Smooth muscle cell of the brain vasculature (primary cell): ENCODE data around the gene PRG3.
"Not testable (repeated sequence)": the region's sequence is repeated elsewhere in the genome, so short reads cannot be mapped to it uniquely, and the experiment has no call there.

Experiments used
- DNase-seq: peaks from one replicate; pipeline ENCODE4 v3.0.0-alpha.2; 2012; ENCODE audit warnings: low read depth, low spot score

Gene PRG3

DNA sequence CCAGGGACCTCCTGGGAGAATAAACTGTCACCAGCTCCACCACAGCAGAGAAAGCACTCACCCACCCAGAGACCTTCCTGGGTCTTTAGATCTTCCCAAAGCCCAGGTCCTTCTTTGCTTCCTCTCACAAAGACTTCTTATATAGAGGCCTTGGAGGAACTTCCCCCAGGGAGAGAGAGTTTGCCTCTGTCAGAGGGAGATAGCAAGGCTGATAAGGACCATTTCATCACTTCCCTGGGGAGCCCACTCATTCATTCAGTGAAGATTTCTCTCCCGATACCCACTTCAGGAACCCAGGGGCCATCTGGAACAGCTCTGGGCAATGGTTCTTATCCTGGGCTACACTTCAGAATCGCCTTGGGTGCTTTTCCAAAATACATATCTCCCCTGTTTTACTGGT, 9.6 kb upstream of the PRG3 start, which contains the start of gene PRG2:
TSS of gene PRG2 (minus strand) at position 116 of the 400 bp plus-strand sequence. CDS start 706 bp downstream, outside the sequence.
- DNase-seq, result no peak

GRCh38 chr11:57387289-57388030, 6.5 kb upstream of the PRG3 start:
- peak; percentile 26 for DNase-seq

DNA sequence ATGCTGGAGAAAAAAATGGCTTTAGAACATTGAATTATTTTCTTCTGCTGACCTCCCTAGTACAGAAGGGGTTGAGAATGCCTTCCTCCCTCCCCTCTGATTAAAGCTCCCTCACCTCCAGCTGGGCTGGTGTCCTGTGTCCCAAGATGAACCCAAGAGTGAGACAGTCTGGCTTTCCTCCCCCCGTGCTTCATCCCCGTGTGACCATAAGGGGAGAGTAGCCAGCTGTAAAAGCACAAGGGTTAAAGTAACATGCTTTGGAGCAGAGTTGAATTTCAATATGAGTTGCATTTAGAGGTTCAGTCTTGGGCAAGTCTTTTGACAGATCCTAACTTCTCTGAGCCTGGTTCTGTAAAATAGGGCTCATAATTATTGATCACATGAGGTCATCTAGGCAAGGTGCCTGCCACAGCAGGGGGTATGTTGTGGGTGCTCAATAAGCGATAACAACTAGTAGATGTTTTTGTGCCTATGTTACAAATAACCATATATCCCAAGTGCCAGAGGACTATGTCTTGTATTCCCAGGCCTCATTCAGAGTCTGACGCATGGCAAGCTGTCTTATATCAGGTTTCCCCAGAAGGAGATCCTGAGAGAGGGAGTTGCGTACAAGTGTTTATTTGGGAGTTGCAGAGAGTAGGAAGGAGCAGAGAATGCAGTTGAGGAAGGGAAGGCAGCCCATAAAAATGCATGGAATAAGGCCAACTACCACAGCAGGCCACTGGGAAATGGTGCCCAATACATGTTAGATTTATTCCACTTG, 5.4 kb upstream of the PRG3 start:
- DNase-seq, result peak; percentile 18

DNA sequence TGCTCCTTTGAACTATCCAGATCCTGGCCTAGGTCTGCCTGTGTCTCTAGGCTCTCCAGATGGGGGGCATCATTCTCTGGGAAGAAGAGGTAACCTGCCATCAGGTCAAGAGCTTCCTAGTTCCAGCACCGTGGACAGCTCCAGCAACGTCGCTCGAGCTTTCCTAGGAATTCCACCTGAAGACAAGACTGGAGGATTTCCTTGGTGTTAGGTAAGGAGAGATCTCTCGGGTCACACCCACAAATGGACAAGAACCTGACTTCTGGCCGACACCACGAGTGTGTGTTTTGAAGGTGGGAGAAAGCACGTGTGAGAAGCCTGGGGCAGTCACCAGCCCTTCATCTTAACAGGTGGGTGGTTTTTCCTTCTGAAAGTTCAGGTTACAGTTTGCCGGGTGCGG, 1.2 kb downstream of the PRG3 start:
- peak; percentile 6 for DNase-seq

DNA sequence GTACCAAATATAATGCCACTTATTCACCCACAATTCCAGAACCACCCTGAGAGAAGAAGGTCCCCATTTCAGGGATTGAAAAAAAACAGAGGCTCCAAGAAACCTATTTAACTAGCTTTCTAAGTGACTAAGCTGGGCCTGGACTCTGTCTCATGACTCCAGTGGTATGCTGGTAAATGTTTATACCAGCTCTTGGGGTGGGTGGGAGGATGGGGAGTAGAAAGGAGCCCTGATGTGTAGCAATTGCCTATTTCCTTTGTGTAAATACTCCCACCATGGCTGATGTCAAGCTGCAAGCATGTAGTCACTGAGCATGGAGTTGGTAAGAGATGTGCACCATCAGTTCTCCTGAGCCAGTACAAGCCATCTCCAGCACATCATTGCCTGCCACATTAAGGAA, 2.8 kb downstream of the PRG3 start:
- DNase-seq, result no peak

GRCh38 chr11:57377107-57377506, 3.8 kb downstream of the PRG3 start:
- no peak for DNase-seq

GRCh38 chr11:57376095-57377090, 4.6 kb downstream of the PRG3 start:
- DNase-seq, result no peak

GRCh38 chr11:57375490-57375889, 5.5 kb downstream of the PRG3 start:
- no peak for DNase-seq

GRCh38 chr11:57374966-57375365, 6.0 kb downstream of the PRG3 start:
- DNase-seq, result no peak

DNA sequence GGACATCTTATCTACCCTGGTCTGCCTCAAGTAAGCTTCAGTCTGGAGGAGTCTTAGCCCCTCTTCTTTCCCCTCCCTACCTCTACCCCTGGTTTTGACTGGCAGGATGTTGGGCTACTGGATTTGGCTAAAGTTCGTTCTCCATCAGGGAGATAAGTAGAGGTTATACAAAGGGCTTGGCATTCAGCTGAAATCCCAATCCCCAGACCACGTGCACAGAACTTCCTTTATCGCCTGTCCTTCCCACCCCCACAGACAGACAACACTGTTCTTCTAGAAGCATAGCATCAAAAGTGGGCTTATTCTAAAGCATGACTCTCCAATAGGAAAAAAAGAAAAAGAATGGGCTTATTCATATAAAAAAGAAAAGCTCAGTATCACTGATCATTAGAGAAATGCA, 7.8 kb downstream of the PRG3 start:
- no peak for DNase-seq

DNA sequence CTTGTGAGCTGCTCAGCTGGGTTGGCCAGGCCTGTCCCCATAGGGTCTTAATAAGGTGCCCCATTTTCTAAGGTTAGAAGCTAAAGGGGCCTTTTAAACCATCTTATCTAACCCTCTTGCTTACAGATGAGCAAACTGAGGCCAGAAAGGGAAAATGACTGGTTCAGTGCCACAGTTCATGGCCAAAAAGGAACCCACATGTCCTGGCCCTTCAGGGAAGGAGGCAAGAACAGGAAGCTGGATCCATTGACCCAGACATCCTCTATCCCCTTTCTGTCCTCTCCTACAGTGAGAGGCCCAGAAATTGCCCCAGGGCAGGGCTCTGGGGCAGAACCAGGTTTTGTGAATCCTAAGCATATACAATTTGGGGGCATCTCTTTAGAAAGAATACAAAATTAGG, 10.0 kb downstream of the PRG3 start:
- no peak for DNase-seq

DNA sequence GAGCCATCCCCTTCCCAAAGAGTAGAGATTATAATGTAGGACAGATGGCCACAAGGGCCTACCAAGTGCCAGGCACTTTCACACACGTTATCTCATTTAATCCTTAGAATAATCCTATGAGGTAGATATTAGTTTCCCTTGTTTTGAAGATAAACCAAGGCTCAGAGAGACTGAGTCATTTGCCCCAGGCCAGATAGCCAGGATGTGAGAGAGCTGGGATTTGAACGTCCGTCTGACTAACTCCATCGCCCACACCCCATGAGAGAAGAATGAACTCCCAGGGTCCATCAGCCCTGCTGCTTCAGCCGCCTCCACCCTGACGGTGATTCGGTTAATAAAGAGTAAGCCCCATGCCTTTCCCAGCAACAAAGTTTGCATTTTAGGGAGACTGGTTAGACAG, 10.7 kb downstream of the PRG3 start:
- no peak for DNase-seq

GRCh38 chr11:57368845-57369232, 12.1 kb downstream of the PRG3 start:
- no peak for DNase-seq

- no peak for DNase-seq
These were observed 12.7 kb downstream of the PRG3 start for GRCh38 chr11:57368106-57368844.

GRCh38 chr11:57364851-57365660, 15.9 kb downstream of the PRG3 start:
- DNase-seq, result no peak

- no peak for DNase-seq
These were observed 17.5 kb downstream of the PRG3 start for GRCh38 chr11:57363131-57364080.

GRCh38 chr11:57361926-57362325, 19.0 kb downstream of the PRG3 start:
- DNase-seq, result no peak

DNA sequence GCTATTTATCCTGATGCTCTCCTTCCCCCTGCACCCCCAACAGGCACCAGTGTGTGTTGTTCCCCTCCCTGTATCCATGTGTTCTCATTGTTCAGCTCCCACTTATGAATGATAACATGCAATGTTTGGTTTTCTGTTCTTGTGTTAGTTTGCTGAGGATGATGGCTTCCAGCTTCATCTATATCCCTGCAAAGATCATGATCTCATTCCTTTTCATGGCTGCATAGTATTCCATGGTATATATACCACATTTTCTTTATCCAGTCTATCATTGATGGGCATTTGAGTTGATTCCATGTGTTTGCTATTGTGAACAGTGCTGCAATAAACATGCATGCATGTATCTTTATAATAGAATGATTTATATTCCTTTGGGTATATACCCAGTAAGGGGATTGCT, 19.5 kb downstream of the PRG3 start:
- DNase-seq, result not testable (repeated sequence)

DNA sequence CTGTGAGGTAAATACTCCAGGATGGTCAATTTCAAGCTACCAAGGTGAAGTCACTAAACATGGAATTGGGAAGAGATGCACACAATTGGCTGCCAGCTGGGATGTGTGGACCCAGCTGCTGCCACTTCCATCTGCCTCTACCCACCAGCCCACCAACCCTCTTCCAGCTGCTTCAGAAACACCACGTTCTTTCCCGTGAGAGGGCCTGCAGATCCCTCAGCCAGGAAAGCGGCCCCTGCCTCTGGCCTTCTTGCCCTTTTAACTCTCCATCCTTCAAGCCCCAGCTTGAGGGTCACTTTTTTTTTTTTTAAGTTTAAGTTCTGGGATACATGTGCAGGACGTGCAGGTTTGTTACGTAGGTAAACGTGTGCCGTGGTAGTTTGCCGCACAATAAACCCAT, 20.0 kb downstream of the PRG3 start:
- DNase-seq, result no peak
